Measurements from ENCODE around the gene MFSD11. TPM values are rescaled to one million over a fixed set of nuclear protein-coding genes. Genes with fewer than 3 reads are reported as not detected.
"Not testable (repeated sequence)": the region's sequence is repeated elsewhere in the genome, so short reads cannot be mapped to it uniquely, and the experiment has no call there.

The MFSD11 gene
- total RNA-seq, 3 donors from 2014 or later = 14.6 to 16.6 (median 15.1) TPM

- Mint-ChIP-seq H3K27me3 (ENCODE audit: low read depth) (no peaks in the 10 kb centered on the region), H3K4me1 (ENCODE audit: low read depth) (peaks cover 46% of the 10 kb centered on the region), H3K9me3 (no peaks in the 10 kb centered on the region), H3K36me3 (ENCODE audit: insufficient read depth) (peaks cover 19% of the 10 kb centered on the region), H3K4me3 (peak within 1 kb of the TSS; percentile 98)
- DNase-seq (peak; percentile 69), ATAC-seq (peak; percentile 55 to 56)
Measured at GRCh38 chr17:76726776-76727718, 10.9 kb upstream of the MFSD11 start, which contains the start of gene METTL23. Gene METTL23 (plus strand): TSS chr17:76726839. CDS start chr17:76729711, 2,872 bp downstream.

DNA sequence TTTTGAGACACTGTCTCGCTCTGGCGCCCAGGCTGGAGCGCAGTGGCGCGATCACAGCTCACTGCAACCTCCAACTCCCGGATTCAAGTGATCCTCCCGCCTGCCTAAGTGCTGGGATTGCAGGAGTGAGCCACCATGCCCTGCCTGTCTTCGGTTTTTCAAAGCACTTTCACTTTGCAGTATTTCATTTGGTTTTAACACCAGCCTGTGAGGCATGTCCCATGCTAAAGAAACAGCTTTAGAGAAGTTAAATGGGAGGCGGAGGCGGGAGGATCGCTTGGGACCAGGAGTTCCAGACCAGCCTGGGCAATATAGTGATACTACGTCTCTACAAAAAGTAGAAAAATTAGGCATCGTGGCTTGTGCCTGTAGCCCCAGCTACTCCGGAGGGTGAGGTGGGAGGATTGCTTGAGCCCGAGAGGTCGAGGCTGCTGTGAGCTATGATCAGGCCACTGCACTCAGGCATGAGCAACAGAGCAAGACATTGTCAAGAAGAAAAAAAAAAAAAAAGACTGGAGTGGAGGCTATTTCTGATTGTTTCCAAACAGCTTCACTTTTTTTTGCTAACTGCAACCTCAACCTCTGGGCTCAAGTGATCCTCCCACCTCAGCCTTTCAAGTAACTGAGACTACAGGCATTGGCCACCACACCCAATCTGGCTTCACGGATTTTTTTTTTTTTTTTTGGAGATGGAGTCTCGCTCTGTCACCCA, 10.0 kb upstream of the MFSD11 start:
- Mint-ChIP-seq H3K36me3 (ENCODE audit: insufficient read depth) (peaks cover 22% of the 10 kb centered on the region), H3K4me3 (peak overlapping the region; percentile 98), H3K27me3 (ENCODE audit: low read depth) (no peaks in the 10 kb centered on the region), H3K9me3 (no peaks in the 10 kb centered on the region), H3K4me1 (ENCODE audit: low read depth) (peaks cover 50% of the 10 kb centered on the region)
- ATAC-seq (no peak), DNase-seq (no peak)

GRCh38 chr17:76731800-76732733, 5.9 kb upstream of the MFSD11 start:
- DNase-seq; ATAC-seq; H3K27me3 Mint-ChIP-seq (ENCODE audit: low read depth); H3K9me3 Mint-ChIP-seq: not testable (repeated sequence)
- Mint-ChIP-seq H3K4me3 (peak overlapping the region; percentile 90), H3K36me3 (ENCODE audit: insufficient read depth) (peaks cover 48% of the 10 kb centered on the region), H3K4me1 (ENCODE audit: low read depth) (peaks cover 51% of the 10 kb centered on the region)

DNA sequence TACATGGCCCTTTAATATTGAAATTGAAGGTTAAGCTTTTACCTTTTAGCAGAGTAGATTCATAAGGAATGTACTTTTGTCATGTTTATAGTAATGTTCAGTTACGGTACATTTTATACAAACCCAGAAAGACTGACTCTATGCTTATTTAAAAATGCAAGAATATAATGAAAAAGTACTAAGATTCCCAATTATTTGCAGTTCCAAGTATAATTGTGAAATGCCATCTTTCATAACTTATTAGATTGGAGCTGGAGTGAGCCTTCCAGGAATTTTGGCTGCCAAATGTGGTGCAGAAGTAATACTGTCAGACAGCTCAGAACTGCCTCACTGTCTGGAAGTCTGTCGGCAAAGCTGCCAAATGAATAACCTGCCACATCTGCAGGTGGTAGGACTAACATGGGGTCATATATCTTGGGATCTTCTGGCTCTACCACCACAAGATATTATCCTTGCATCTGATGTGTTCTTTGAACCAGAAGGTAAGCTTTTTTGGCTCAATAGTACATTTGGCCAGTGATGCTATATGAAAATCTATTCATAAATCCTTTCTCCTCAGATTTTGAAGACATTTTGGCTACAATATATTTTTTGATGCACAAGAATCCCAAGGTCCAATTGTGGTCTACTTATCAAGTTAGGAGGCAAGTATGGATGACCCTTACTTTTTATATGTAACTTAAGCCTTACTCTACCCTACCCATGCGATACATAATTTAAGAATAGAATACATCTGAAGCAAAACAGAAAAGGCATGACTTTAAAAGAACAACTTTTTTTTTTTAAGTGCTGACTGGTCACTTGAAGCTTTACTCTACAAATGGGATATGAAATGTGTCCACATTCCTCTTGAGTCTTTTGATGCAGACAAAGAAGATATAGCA, 4.9 kb upstream of the MFSD11 start:
- no peak for ATAC-seq
- no peaks in the 10 kb centered on the region for H3K27me3 Mint-ChIP-seq (ENCODE audit: low read depth)
- peaks cover 47% of the 10 kb centered on the region for H3K4me1 Mint-ChIP-seq (ENCODE audit: low read depth)
- H3K4me3 Mint-ChIP-seq = peak overlapping the region; percentile 90
- no peak for DNase-seq
- H3K36me3 Mint-ChIP-seq (ENCODE audit: insufficient read depth) = peaks cover 48% of the 10 kb centered on the region
- H3K9me3 Mint-ChIP-seq = no peaks in the 10 kb centered on the region

DNA sequence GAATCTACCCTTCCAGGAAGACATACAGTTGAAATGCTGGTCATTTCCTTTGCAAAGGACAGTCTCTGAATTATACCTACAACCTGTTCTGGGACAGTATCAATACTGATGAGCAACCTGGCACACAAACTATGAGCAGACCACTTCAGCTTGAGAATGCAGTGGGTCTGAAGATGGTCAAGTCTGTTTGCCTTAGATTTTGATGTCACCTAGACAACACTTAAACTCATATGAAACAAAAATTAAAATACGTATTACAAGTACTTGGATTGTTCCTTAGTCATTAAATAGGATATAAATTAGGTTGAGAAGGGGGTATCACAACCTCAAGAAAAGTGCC, 4.3 kb upstream of the MFSD11 start:
- Mint-ChIP-seq H3K36me3 (ENCODE audit: insufficient read depth) (peaks cover 48% of the 10 kb centered on the region), H3K4me3 (peak overlapping the region; percentile 90), H3K9me3 (no peaks in the 10 kb centered on the region), H3K4me1 (ENCODE audit: low read depth) (peaks cover 49% of the 10 kb centered on the region), H3K27me3 (ENCODE audit: low read depth) (no peaks in the 10 kb centered on the region)
- DNase-seq (no peak), ATAC-seq (no peak)

DNA sequence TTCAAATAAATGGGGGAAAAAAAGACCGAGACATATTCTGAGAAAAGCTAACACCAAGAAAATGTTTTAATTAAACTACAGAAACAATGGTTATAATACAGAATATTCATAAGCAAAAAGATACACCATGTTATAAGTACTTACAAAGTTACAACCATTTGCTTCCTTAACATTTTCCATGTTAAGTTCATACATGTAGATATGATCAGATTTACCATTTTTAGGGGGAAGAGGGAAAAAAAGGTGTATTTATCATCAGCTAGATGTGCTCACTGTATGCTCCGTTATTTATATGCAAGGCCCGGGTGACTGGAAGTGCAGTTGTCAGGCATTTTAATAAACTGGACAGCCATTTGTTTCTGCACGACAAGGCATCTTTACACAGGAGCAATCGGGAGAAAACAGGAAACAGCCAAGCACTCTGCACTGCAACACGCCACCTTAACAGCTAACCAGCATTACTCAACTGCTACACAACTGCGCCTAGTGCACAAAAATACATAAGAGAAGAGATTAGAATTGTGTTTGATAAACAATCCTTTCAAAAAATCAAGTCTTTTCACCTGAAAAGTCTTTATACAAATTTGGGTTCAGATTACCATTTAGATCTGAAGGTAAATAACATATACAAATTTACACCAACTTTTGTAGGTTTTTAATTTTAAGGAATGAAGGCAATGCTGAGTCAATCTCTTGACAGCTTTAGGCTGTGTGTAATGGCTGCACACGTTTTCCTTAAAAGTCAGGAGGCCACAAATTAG, 3.7 kb upstream of the MFSD11 start:
- Mint-ChIP-seq H3K9me3 (no peaks in the 10 kb centered on the region), H3K4me1 (ENCODE audit: low read depth) (peaks cover 49% of the 10 kb centered on the region), H3K36me3 (ENCODE audit: insufficient read depth) (peaks cover 47% of the 10 kb centered on the region), H3K27me3 (ENCODE audit: low read depth) (no peaks in the 10 kb centered on the region), H3K4me3 (peak overlapping the region; percentile 90)
- DNase-seq (no peak), ATAC-seq (no peak)

GRCh38 chr17:76735006-76735405, 2.9 kb upstream of the MFSD11 start:
- Mint-ChIP-seq H3K4me1 (ENCODE audit: low read depth) (peaks cover 45% of the 10 kb centered on the region), H3K9me3 (no peaks in the 10 kb centered on the region), H3K27me3 (ENCODE audit: low read depth) (no peaks in the 10 kb centered on the region), H3K4me3 (peak overlapping the region; percentile 90), H3K36me3 (ENCODE audit: insufficient read depth) (peaks cover 46% of the 10 kb centered on the region)
- DNase-seq (no peak), ATAC-seq (no peak)

GRCh38 chr17:76735586-76736348, 2.2 kb upstream of the MFSD11 start:
- H3K9me3 Mint-ChIP-seq = no peaks in the 10 kb centered on the region
- H3K4me3 Mint-ChIP-seq = peak overlapping the region; percentile 90
- DNase-seq = no peak
- peaks cover 46% of the 10 kb centered on the region for H3K36me3 Mint-ChIP-seq (ENCODE audit: insufficient read depth)
- ATAC-seq = no peak
- peaks cover 44% of the 10 kb centered on the region for H3K4me1 Mint-ChIP-seq (ENCODE audit: low read depth)
- no peaks in the 10 kb centered on the region for H3K27me3 Mint-ChIP-seq (ENCODE audit: low read depth)

GRCh38 chr17:76736349-76737081, 1.4 kb upstream of the MFSD11 start:
- peak; percentile 7 to 8 for ATAC-seq
- Mint-ChIP-seq H3K36me3 (ENCODE audit: insufficient read depth) (peaks cover 42% of the 10 kb centered on the region), H3K27me3 (ENCODE audit: low read depth) (no peaks in the 10 kb centered on the region), H3K4me3 (peak overlapping the region; percentile 90), H3K4me1 (ENCODE audit: low read depth) (peaks cover 42% of the 10 kb centered on the region), H3K9me3 (no peaks in the 10 kb centered on the region)
- peak; percentile 64 for DNase-seq

GRCh38 chr17:76737082-76737675, 740 bp upstream of the MFSD11 start, which contains the start of gene SRSF2:
Gene SRSF2 (minus strand): TSS chr17:76737331. CDS start chr17:76737160, 171 bp downstream.
- Mint-ChIP-seq H3K27me3 (ENCODE audit: low read depth) (no peaks in the 10 kb centered on the region), H3K36me3 (ENCODE audit: insufficient read depth) (peaks cover 43% of the 10 kb centered on the region), H3K4me1 (ENCODE audit: low read depth) (peaks cover 38% of the 10 kb centered on the region), H3K9me3 (no peaks in the 10 kb centered on the region), H3K4me3 (peak within 1 kb of the TSS; percentile 90)
- ATAC-seq = peak; percentile 72 to 74
- DNase-seq = peak; percentile 98

DNA sequence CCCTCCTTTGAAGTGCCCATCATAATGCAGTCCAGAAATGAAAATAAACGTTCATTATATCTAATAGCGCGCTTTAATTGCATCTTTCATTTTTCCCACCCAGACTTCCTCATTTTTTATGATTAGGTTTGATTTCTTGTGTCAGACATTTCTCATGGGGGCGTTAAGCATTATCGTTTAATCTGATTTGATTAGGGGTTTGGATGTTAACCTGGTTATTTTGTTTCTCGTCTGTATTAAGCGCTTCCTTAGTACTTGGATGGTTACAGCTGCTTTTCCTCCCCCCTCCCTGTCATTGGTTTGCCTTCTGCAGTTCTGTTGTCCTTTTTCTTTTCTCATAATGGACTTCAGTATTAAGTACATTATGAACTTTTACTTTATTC, 540 bp downstream of the MFSD11 start:
- H3K4me1 Mint-ChIP-seq (ENCODE audit: low read depth) = peaks cover 29% of the 10 kb centered on the region

More for the DNA sequence above, 540 bp downstream of the MFSD11 start:
- Mint-ChIP-seq H3K36me3 (ENCODE audit: insufficient read depth) (peaks cover 34% of the 10 kb centered on the region), H3K9me3 (no peaks in the 10 kb centered on the region), H3K27me3 (ENCODE audit: low read depth) (no peaks in the 10 kb centered on the region), H3K4me3 (peak overlapping the region; percentile 88)
- DNase-seq = no peak
- no peak for ATAC-seq
